Gastrocnemius medialis (tissue), 4 donors: ENCODE data around the gene DNAI4. TPM values are rescaled to one million over a fixed set of nuclear protein-coding genes. Genes with fewer than 3 reads are reported as not detected.
"Not testable (repeated sequence)": the region's sequence is repeated elsewhere in the genome, so short reads cannot be mapped to it uniquely, and the experiment has no call there.

Experiments
- ATAC-seq, 2 donors: fragments of 150-250 bp; one replicate each; pipeline ENCODE4 v1.9.1; 2016
- DNase-seq, 2 donors: peaks; one replicate each; pipeline ENCODE4 v3.0.0-alpha.2; 2019
- H3K27ac ChIP-seq, 4 donors: fragments of 200-600 bp; sonication (generic); 1 replicate in 1 of 4; 2 replicates in 3 of 4; pipeline ENCODE4 v1.5.1; 2016 to 2018; ENCODE audit warnings: mild to moderate bottlenecking in 2 of 4, moderate library complexity in 1 of 4
- H3K27me3 ChIP-seq, 3 donors: fragments of 200-600 bp; sonication (generic) in 2 of 3; 1 replicate in 1 of 3; 2 replicates in 2 of 3; pipeline versions ENCODE4 v1.5.1 to v1.6.0; 2016 to 2019; ENCODE audit warnings: mild to moderate bottlenecking in 1 of 3, moderate library complexity in 1 of 3
- H3K36me3 ChIP-seq, 2 donors: fragments of 200-600 bp; sonication (generic) in 1 of 2; one replicate each; pipeline ENCODE4 v1.5.1; 2017 to 2018
- H3K4me1 ChIP-seq, 2 donors: fragments of 200-600 bp; sonication (generic) in 1 of 2; one replicate each; pipeline ENCODE4 v1.5.1; 2016 to 2017; ENCODE audit warnings: mild to moderate bottlenecking in 2 of 2
- H3K4me3 ChIP-seq, 4 donors: fragments of 200-600 bp; sonication (generic) in 3 of 4; 1 replicate in 1 of 4; 2 replicates in 3 of 4; pipeline ENCODE4 v1.5.1; 2016 to 2019; ENCODE audit warnings: mild to moderate bottlenecking in 2 of 4
- H3K9me3 ChIP-seq, 3 donors: fragments of 200-600 bp; sonication (generic) in 2 of 3; 1 replicate in 1 of 3; 2 replicates in 2 of 3; pipeline ENCODE4 v1.5.1; 2016 to 2019
- CTCF ChIP-seq, 5 experiments: fragments of 450-650 bp in 3 of 5; fragments of 200-600 bp in 2 of 5; sonication (generic) in 2 of 5; IDR thresholded peaks in 4 of 5; conservative IDR thresholded peaks in 1 of 5; 1 replicate in 4 of 5; 2 replicates in 1 of 5; pipeline ENCODE4 v1.5.1; 2016 to 2019; ENCODE audit warnings: antibody characterized with exemption in 5 of 5, mild to moderate bottlenecking in 3 of 5, moderate library complexity in 3 of 5
- POLR2A ChIP-seq, 2 donors: fragments of 450-650 bp; IDR thresholded peaks; one replicate each; pipeline ENCODE4 v1.6.1; 2017; ENCODE audit warnings: antibody characterized with exemption in 2 of 2, mild to moderate bottlenecking in 2 of 2, moderate library complexity in 2 of 2
- in situ Hi-C, 4 donors: fragments of 200-750 bp; cut with MboI; loops; one replicate each; pipeline versions ENCODE4 v1.15.0 to v1.8.0; 2017; ENCODE audit warnings: low sequenced_read_pairs in 4 of 4
- intact Hi-C: fragments of 100-400 bp; cut with DNase I; formaldehyde crosslinking; loops from one replicate; pipeline ENCODE4 v1.15.1; 2023; ENCODE audit warnings: low total_unique reads
- total RNA-seq, 4 donors: library from RNA; depleted of rRNA; stranded (reverse); fragments of >200 nt; gene quantifications; one replicate each; pipeline versions ENCODE4 v1.1.0 to v1.2.3, GENCODE V29; 2016

Gene DNAI4
- under 1 TPM in 3 of 4 donors, not detected in 1; 0.19 to 0.41 (median 0.29) TPM for total RNA-seq

GRCh38 chr1:66924756-66925557 is at the start of gene DNAI4, which contains the start of gene MIER1:
Gene DNAI4, minus strand, starts transcription at chr1:66924856. Its CDS starts 25 bp downstream, at chr1:66924831.
Gene MIER1, plus strand, starts transcription at chr1:66924990. Its CDS starts 39 bp downstream, at chr1:66925029.
- in situ Hi-C loops = loop anchor here in 1 of 4 donors (25.0 kb wide), 1 partner anchor 588 kb away; no protein-coding TSS in a partner anchor
- Histone ChIP-seq H3K36me3 (no peaks in the 10 kb centered on the region), H3K27ac (peak within 1 kb of the TSS; percentile 85 to 97 (median 92)), H3K9me3 (no peaks in the 10 kb centered on the region), H3K4me1 (peaks cover 29 to 35% of the 10 kb centered on the region in 2 donors), H3K4me3 (peak within 1 kb of the TSS; percentile 69 to 96 (median 86)), H3K27me3 (no peaks in the 10 kb centered on the region)
- intact Hi-C loops = loop anchor here (5.0 to 10.0 kb wide), 2 partner anchors 510 to 1503 kb away; partner anchors contain the start of genes LEPR, LEPROT and SERBP1
- peak; percentile 23 to 41 (median 25) for TF ChIP-seq CTCF (IDR thresholded peaks at IDR 0.05 in 4 of 5, conservative IDR thresholded peaks at IDR 0.05 in 1 of 5)
- TF ChIP-seq POLR2A (IDR thresholded peaks at IDR 0.05) = peak; percentile 56 to 68
- ATAC-seq = peak; percentile 93 to 96
- peak; percentile 96 to 97 for DNase-seq

GRCh38 chr1:66968574-66968973 is 43.9 kb upstream of the DNAI4 start:
- TF ChIP-seq CTCF (IDR thresholded peaks at IDR 0.05 in 4 of 5, conservative IDR thresholded peaks at IDR 0.05 in 1 of 5) = no peak
- no peak for TF ChIP-seq POLR2A (IDR thresholded peaks at IDR 0.05)
- ATAC-seq = no peak

GRCh38 chr1:66966188-66966873 is 41.7 kb upstream of the DNAI4 start:
- not testable (repeated sequence) for H3K9me3 ChIP-seq

More at GRCh38 chr1:66968574-66968973, 43.9 kb upstream of the DNAI4 start:
- DNase-seq = no peak
- intact Hi-C loops = no loop called here
- Histone ChIP-seq H3K9me3 (no peaks in the 10 kb centered on the region), H3K4me1 (no peaks in the 10 kb centered on the region), H3K4me3 (no peak overlapping the region), H3K27ac (no peak overlapping the region), H3K36me3 (peaks cover 7 to 68% of the 10 kb centered on the region in 2 donors), H3K27me3 (no peaks in the 10 kb centered on the region)
- in situ Hi-C loops = no loop called here

GRCh38 chr1:66957938-66958337 is 33.3 kb upstream of the DNAI4 start:
- no peak for TF ChIP-seq CTCF (IDR thresholded peaks at IDR 0.05 in 4 of 5, conservative IDR thresholded peaks at IDR 0.05 in 1 of 5)
- no peak overlapping the region for H3K4me3 ChIP-seq
- no peaks in the 10 kb centered on the region for H3K27me3 ChIP-seq
- H3K27ac ChIP-seq = no peak overlapping the region
- DNase-seq (no peak), ATAC-seq (no peak)
- no peaks in the 10 kb centered on the region for H3K4me1 ChIP-seq
- peaks cover 4 to 41% of the 10 kb centered on the region in 2 donors for H3K36me3 ChIP-seq
- intact Hi-C loops = no loop called here
- H3K9me3 ChIP-seq = no peaks in the 10 kb centered on the region
- in situ Hi-C loops = no loop called here

More at GRCh38 chr1:66966188-66966873, 41.7 kb upstream of the DNAI4 start:
- DNase-seq, H3K27ac ChIP-seq, H3K27me3 ChIP-seq, H3K4me3 ChIP-seq, H3K4me1 ChIP-seq, in situ Hi-C loops, ATAC-seq, intact Hi-C loops: not testable (repeated sequence)
- H3K36me3 ChIP-seq = peaks cover 3 to 69% of the 10 kb centered on the region in 2 donors

GRCh38 chr1:66954208-66954607 is 29.6 kb upstream of the DNAI4 start:
- no peaks in the 10 kb centered on the region for H3K27me3 ChIP-seq
- in situ Hi-C loops (no loop called here), intact Hi-C loops (no loop called here)
- TF ChIP-seq CTCF (IDR thresholded peaks at IDR 0.05 in 4 of 5, conservative IDR thresholded peaks at IDR 0.05 in 1 of 5) = no peak
- TF ChIP-seq POLR2A (IDR thresholded peaks at IDR 0.05) = no peak
- ATAC-seq (no peak), DNase-seq (no peak)
- no peak overlapping the region for H3K27ac ChIP-seq
- peaks cover 2 to 16% of the 10 kb centered on the region in 2 donors for H3K36me3 ChIP-seq
- no peaks in the 10 kb centered on the region for H3K4me1 ChIP-seq
- H3K9me3 ChIP-seq = no peaks in the 10 kb centered on the region
- no peak overlapping the region for H3K4me3 ChIP-seq
